IMR-90 (cell line): Measurements from ENCODE around the gene CACNA2D1. TPM values are rescaled to one million over a fixed set of nuclear protein-coding genes. Genes with fewer than 3 reads are reported as not detected.

Experiments
- ATAC-seq: fragments of 200-7000 bp; cut with Tn5 transposase; 2 replicates; pipeline ENCODE4 v1.9.1; 2020; ENCODE audit warnings: low read depth, mild to moderate bottlenecking, moderate library complexity
- BruUV-seq: library from RNA; stranded (reverse); fragments of 400-500 nt; replicated peaks from 2 replicates; lab custom pipeline; 2021; lab: Mats Ljungman, UMichigan
- CTCF ChIA-PET: fragments of 300-600 bp; formaldehyde crosslinking; extraction: SDS; loops from one replicate; lab custom pipeline; 2021; ENCODE audit warnings: antibody characterized with exemption; lab: Yijun Ruan, JAX
- POLR2A ChIA-PET: fragments of 300-600 bp; sonication (Branson Sonifier 250); formaldehyde crosslinking; loops from one replicate; lab custom pipeline; 2022; ENCODE audit warnings: antibody characterized with exemption; ENCODE audit not compliant: unreplicated experiment; lab: Charles Lee
- DNase-seq: peaks from one replicate; pipeline ENCODE4 v3.0.0; 2013
- H2AFZ ChIP-seq: replicated peaks from 2 replicates; pipeline ENCODE3; 2013; ENCODE audit warnings: low read length, mild to moderate bottlenecking; ENCODE audit not compliant: poor library complexity
- H2AK5ac ChIP-seq: 2 replicates; pipeline ENCODE4 v1.6.1; 2013; ENCODE audit warnings: low read depth, low read length, inconsistent platforms
- H2AK9ac ChIP-seq: replicated peaks from 2 replicates; pipeline ENCODE3; 2013; ENCODE audit warnings: mild to moderate bottlenecking, low read depth, low read length, moderate library complexity; ENCODE audit not compliant: poor library complexity
- H2BK120ac ChIP-seq: 2 replicates; pipeline ENCODE4 v1.6.1; 2013; ENCODE audit warnings: low read depth, low read length, inconsistent platforms
- H2BK15ac ChIP-seq: 3 replicates; pipeline ENCODE4 v1.6.1; 2013; ENCODE audit warnings: low read depth, low read length, inconsistent platforms
- H2BK20ac ChIP-seq: 2 replicates; pipeline ENCODE4 v1.6.1; 2013; ENCODE audit warnings: low read depth, mild to moderate bottlenecking, inconsistent platforms, low read length, moderate library complexity
- H2BK5ac ChIP-seq: 2 replicates; pipeline ENCODE4 v1.6.1; 2013; ENCODE audit warnings: mild to moderate bottlenecking, low read depth, low read length, inconsistent platforms; ENCODE audit not compliant: poor library complexity, severe bottlenecking
- H3K14ac ChIP-seq: replicated peaks from 2 replicates; pipeline ENCODE4 v1.6.1; 2013; ENCODE audit warnings: low read depth, low read length, inconsistent platforms
- H3K18ac ChIP-seq: 2 replicates; pipeline ENCODE4 v1.6.1; 2013; ENCODE audit warnings: low read depth, low read length, control low read depth
- H3K23ac ChIP-seq: 2 replicates; pipeline ENCODE4 v1.6.1; 2013; ENCODE audit warnings: low read depth, low read length, inconsistent platforms
- H3K27ac ChIP-seq: 2 replicates; pipeline ENCODE4 v1.5.1; 2013; ENCODE audit warnings: mild to moderate bottlenecking, control low read depth, low read length; ENCODE audit not compliant: insufficient read depth
- H3K27me3 ChIP-seq: 2 replicates; pipeline ENCODE4 v1.6.1; 2013; ENCODE audit warnings: low read length; ENCODE audit not compliant: control insufficient read depth, insufficient read depth
- H3K36me3 ChIP-seq: 2 replicates; pipeline ENCODE4 v1.6.1; 2013; ENCODE audit warnings: low read length, mixed read lengths; ENCODE audit not compliant: control insufficient read depth, insufficient read depth
- H3K4ac ChIP-seq: 2 replicates; pipeline ENCODE4 v1.6.1; 2013; ENCODE audit warnings: low read depth, low read length, inconsistent platforms
- H3K4me1 ChIP-seq: 2 replicates; pipeline ENCODE4 v1.6.1; 2013; ENCODE audit warnings: low read length, mixed read lengths; ENCODE audit not compliant: control insufficient read depth, insufficient read depth
- H3K4me2 ChIP-seq: 2 replicates; pipeline ENCODE4 v1.6.1; 2013; ENCODE audit warnings: low read depth, mild to moderate bottlenecking, control low read depth, low read length, moderate library complexity
- H3K4me3 ChIP-seq: 2 replicates; pipeline ENCODE4 v1.5.1; 2013; ENCODE audit warnings: low read depth, mild to moderate bottlenecking, control low read depth, low read length, moderate library complexity; ENCODE audit not compliant: insufficient read depth
- H3K56ac ChIP-seq: 2 replicates; pipeline ENCODE4 v1.6.1; 2013; ENCODE audit warnings: low read length, inconsistent platforms; ENCODE audit not compliant: insufficient read depth; ENCODE audit errors: extremely low read depth
- H3K79me1 ChIP-seq, 2 experiments: 2 replicates each; pipeline ENCODE4 v1.6.1; 2013; ENCODE audit warnings: low read length in 2 of 2, inconsistent platforms in 1 of 2, low read depth in 1 of 2
- H3K9ac ChIP-seq: 2 replicates; pipeline ENCODE4 v1.6.1; 2013; ENCODE audit warnings: low read depth, low read length, control low read depth
- H3K9me1 ChIP-seq: 2 replicates; pipeline ENCODE4 v1.6.1; 2013; ENCODE audit warnings: low read length, inconsistent platforms; ENCODE audit not compliant: insufficient read depth
- H3K9me3 ChIP-seq: 2 replicates; pipeline ENCODE4 v1.6.1; 2013; ENCODE audit warnings: low read length; ENCODE audit not compliant: control insufficient read depth, insufficient read depth
- H4K20me1 ChIP-seq: 2 replicates; pipeline ENCODE4 v1.6.1; 2013; ENCODE audit warnings: low read length, inconsistent platforms; ENCODE audit not compliant: insufficient read depth
- H4K5ac ChIP-seq: 2 replicates; pipeline ENCODE4 v1.6.1; 2013; ENCODE audit warnings: mild to moderate bottlenecking, low read depth, low read length, control low read depth
- H4K8ac ChIP-seq, 2 experiments: 2 replicates each; pipeline ENCODE4 v1.6.1; 2013; ENCODE audit warnings: low read depth in 2 of 2, low read length in 2 of 2, control low read depth in 1 of 2, inconsistent platforms in 1 of 2
- H4K91ac ChIP-seq: 2 replicates; pipeline ENCODE4 v1.6.1; 2013; ENCODE audit warnings: low read depth, low read length, inconsistent platforms; ENCODE audit not compliant: insufficient read depth
- BHLHE40 ChIP-seq: fragments of 150-350 bp; IDR thresholded peaks from 2 replicates; pipeline ENCODE4 v1.6.1; 2016; ENCODE audit warnings: mild to moderate bottlenecking, low read depth, low read length
- CEBPB ChIP-seq: IDR thresholded peaks from 2 replicates; pipeline ENCODE4 v1.6.1; 2012; ENCODE audit warnings: low read depth, low read length, improper control_type of control experiment
- CHD1 ChIP-seq: IDR thresholded peaks from 2 replicates; pipeline ENCODE4 v1.6.1; 2012; ENCODE audit warnings: low read depth, low read length, improper control_type of control experiment
- FOS ChIP-seq: fragments of 150-350 bp; IDR thresholded peaks from 2 replicates; pipeline ENCODE4 v1.6.1; 2016; ENCODE audit warnings: low read depth, low read length
- MAFK ChIP-seq: IDR thresholded peaks from 2 replicates; pipeline ENCODE4 v1.6.1; 2012; ENCODE audit warnings: low read depth, low read length, improper control_type of control experiment
- MAZ ChIP-seq: IDR thresholded peaks from 2 replicates; pipeline ENCODE4 v1.6.1; 2012; ENCODE audit warnings: low read depth, mild to moderate bottlenecking, low read length, improper control_type of control experiment, moderate library complexity, borderline replicate concordance
- MXI1 ChIP-seq: IDR thresholded peaks from 2 replicates; pipeline ENCODE4 v1.6.1; 2012; ENCODE audit warnings: low read depth, mild to moderate bottlenecking, low read length, moderate library complexity, borderline replicate concordance
- NFE2L2 ChIP-seq: fragments of 150-350 bp; IDR thresholded peaks from 2 replicates; pipeline ENCODE4 v1.6.1; 2016; ENCODE audit warnings: low read depth, mild to moderate bottlenecking, low read length
- POLR2A ChIP-seq: IDR thresholded peaks from 2 replicates; pipeline ENCODE4 v1.6.1; 2012; ENCODE audit warnings: mild to moderate bottlenecking, low read depth, low read length
- RAD21 ChIP-seq: IDR thresholded peaks from 2 replicates; pipeline ENCODE4 v1.6.1; 2012; ENCODE audit warnings: low read length, improper control_type of control experiment
- RCOR1 ChIP-seq: IDR thresholded peaks from 2 replicates; pipeline ENCODE4 v1.6.1; 2012; ENCODE audit warnings: mild to moderate bottlenecking, low read length, improper control_type of control experiment; ENCODE audit not compliant: insufficient replicate concordance
- SMC3 ChIP-seq: fragments of 150-350 bp; IDR thresholded peaks from 2 replicates; pipeline ENCODE4 v1.6.1; 2016; ENCODE audit warnings: low read depth, mild to moderate bottlenecking, antibody characterized with exemption, low read length, moderate library complexity
- WGBS, 2 experiments: methylation state at CpG; one replicate each; pipeline versions ENCODE4 v1.1.5 to v1.1.7; 2013; ENCODE audit warnings: missing lambda C conversion rate in 2 of 2; ENCODE audit not compliant: insufficient read length in 1 of 2; ENCODE audit errors: extremely low coverage in 2 of 2; 5-methylcytosine and 5-hydroxymethylcytosine counted together
- dilution Hi-C: fragments of 300-500 bp; cut with HindIII; formaldehyde crosslinking; loops from one replicate; pipeline ENCODE4 v1.14.3; 2018; ENCODE audit warnings: low sequenced_read_pairs; ENCODE audit not compliant: unreplicated experiment
- in situ Hi-C: fragments of 300-500 bp; cut with MboI; formaldehyde crosslinking; loops from 3 replicates; pipeline ENCODE4 v1.14.3; 2019; ENCODE audit warnings: low sequenced_read_pairs, inconsistent platforms, mixed read lengths
- intact Hi-C: fragments of 100-400 bp; cut with micrococcal nuclease; formaldehyde crosslinking; loops from 2 replicates; pipeline ENCODE4 v1.10.0; 2022
- polyA plus RNA-seq, 3 experiments: library from polyadenylated mRNA; depleted of rRNA; stranded (reverse); fragments of >200 nt; gene quantifications; 2 replicates each; pipeline ENCODE4 v1.2.3, GENCODE V29; 2012; ENCODE audit warnings: low replicate concordance in 1 of 3
- total RNA-seq: library from RNA; depleted of rRNA; stranded (reverse); fragments of >200 nt; gene quantifications from 2 replicates; pipeline ENCODE4 v1.2.3, GENCODE V29; 2012
- TF ChIP-seq, protein P1 (sequence below): conservative IDR thresholded peaks from 2 replicates; pipeline ENCODE4 v1.5.1; 2012; ENCODE audit warnings: mild to moderate bottlenecking, low read depth, low read length, improper control_type of control experiment

CACNA2D1 gene
- total and polyA plus RNA-seq, 2 of the 4 experiments (the other 2 are of a cell fraction), result 5.8 to 21.9 TPM

- H2AK5ac ChIP-seq, result no peak overlapping the region
- H2AFZ ChIP-seq, result no peak overlapping the region
- dilution Hi-C loops (no loop called here), intact Hi-C loops (loop anchor here (5.0 kb wide), 3 partner anchors 193 to 688 kb away; no protein-coding TSS in a partner anchor), in situ Hi-C loops (loop anchor here (5.0 to 25.0 kb wide), 2 partner anchors 548 to 688 kb away; no protein-coding TSS in a partner anchor)
- H2BK20ac ChIP-seq, result peak overlapping the region; percentile 63; the same call in 1 of the 2 replicates
- no peak for TF ChIP-seq CHD1
- TF ChIP-seq RAD21, result no peak
- TF ChIP-seq BHLHE40, result no peak
- TF ChIP-seq MAZ, result no peak
- no peak for TF ChIP-seq CEBPB
- no peak for TF ChIP-seq MXI1
- TF ChIP-seq, protein P1, sequence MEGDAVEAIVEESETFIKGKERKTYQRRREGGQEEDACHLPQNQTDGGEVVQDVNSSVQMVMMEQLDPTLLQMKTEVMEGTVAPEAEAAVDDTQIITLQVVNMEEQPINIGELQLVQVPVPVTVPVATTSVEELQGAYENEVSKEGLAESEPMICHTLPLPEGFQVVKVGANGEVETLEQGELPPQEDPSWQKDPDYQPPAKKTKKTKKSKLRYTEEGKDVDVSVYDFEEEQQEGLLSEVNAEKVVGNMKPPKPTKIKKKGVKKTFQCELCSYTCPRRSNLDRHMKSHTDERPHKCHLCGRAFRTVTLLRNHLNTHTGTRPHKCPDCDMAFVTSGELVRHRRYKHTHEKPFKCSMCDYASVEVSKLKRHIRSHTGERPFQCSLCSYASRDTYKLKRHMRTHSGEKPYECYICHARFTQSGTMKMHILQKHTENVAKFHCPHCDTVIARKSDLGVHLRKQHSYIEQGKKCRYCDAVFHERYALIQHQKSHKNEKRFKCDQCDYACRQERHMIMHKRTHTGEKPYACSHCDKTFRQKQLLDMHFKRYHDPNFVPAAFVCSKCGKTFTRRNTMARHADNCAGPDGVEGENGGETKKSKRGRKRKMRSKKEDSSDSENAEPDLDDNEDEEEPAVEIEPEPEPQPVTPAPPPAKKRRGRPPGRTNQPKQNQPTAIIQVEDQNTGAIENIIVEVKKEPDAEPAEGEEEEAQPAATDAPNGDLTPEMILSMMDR, result no peak
- TF ChIP-seq POLR2A, result no peak
- no peak for TF ChIP-seq MAFK
- TF ChIP-seq FOS, result no peak
- TF ChIP-seq RCOR1, result no peak
- TF ChIP-seq NFE2L2, result no peak
- TF ChIP-seq SMC3, result no peak
- H3K56ac ChIP-seq, result 0 out of 2 replicates have a peak overlapping the region, but pooled peaks have one; percentile 30
- no TSS peak for BruUV-seq
- no CpG with 5 or more reads among the region's 1 CpG for WGBS, 2 experiments
- no peak overlapping the region; the same call in 1 of the 2 replicates for H3K4me2 ChIP-seq
- peak overlapping the region; percentile 30 for H4K91ac ChIP-seq
- H3K4me1 ChIP-seq, result peaks cover 8% of the 10 kb centered on the region
- H2BK5ac ChIP-seq, result peak overlapping the region; percentile 37
- H3K9me3 ChIP-seq, result no peaks in the 10 kb centered on the region
- DNase-seq (no peak), ATAC-seq (no peak)
- H4K8ac ChIP-seq, result peak overlapping the region; percentile 6 to 16; a peak in 2 of 4 replicates
- H3K79me1 ChIP-seq, result 0 out of 4 replicates have a peak, but pooled peaks cover 0 to 4% of the 10 kb centered on the region in 2 experiments
- peak overlapping the region; percentile 63; the same call in 1 of the 2 replicates for H3K4ac ChIP-seq
- no peak overlapping the region for H2AK9ac ChIP-seq
- peaks cover 2% of the 10 kb centered on the region; the same call in 1 of the 2 replicates for H3K9me1 ChIP-seq
- no peak overlapping the region; the same call in 1 of the 2 replicates for H3K9ac ChIP-seq
- peak overlapping the region; percentile 75 for H3K14ac ChIP-seq
- no peaks in the 10 kb centered on the region for H4K20me1 ChIP-seq
- peak overlapping the region; percentile 10; the same call in 1 of the 2 replicates for H3K23ac ChIP-seq
- H4K5ac ChIP-seq, result peak overlapping the region; percentile 77; the same call in 1 of the 2 replicates
- H3K27me3 ChIP-seq, result no peaks in the 10 kb centered on the region
- peak overlapping the region; percentile 9; the same call in 1 of the 3 replicates for H2BK15ac ChIP-seq
- no peak overlapping the region for H3K4me3 ChIP-seq
- H3K27ac ChIP-seq, result no peak overlapping the region
- peak overlapping the region; percentile 85; the same call in 1 of the 2 replicates for H3K18ac ChIP-seq
- H3K36me3 ChIP-seq, result no peaks in the 10 kb centered on the region
- ChIA-PET CTCF (interaction anchor here (0.6 kb wide), 1 partner anchor 884 kb away, joined by 10 read pairs; no protein-coding TSS in a partner anchor), POLR2A (no interaction called here)
- peak overlapping the region; percentile 69 for H2BK120ac ChIP-seq
These were observed 404.0 kb downstream of the CACNA2D1 start for GRCh38 chr7:82039621-82040020.
